ENCODE measurements around the gene ANK3. TPM values are rescaled to one million over a fixed set of nuclear protein-coding genes. Genes with fewer than 3 reads are reported as not detected.

ANK3 gene
- polyA plus RNA-seq, 3 donors = not detected

- no peak overlapping the region for H3K27ac Mint-ChIP-seq
- H3K4me2 ChIP-seq (replicated peaks; ENCODE audit: extremely low read depth, low read length, poor library complexity, severe bottlenecking) = no peak overlapping the region
- H3K79me2 ChIP-seq (ENCODE audit: insufficient read depth, low read length) = no peaks in the 10 kb centered on the region
- H3K4me1 Mint-ChIP-seq = peaks cover 7% of the 10 kb centered on the region
- WGBS (ENCODE audit: insufficient coverage) = 33% methylated on average over 1 of the region's 2 CpGs
- peaks cover 0 to 5% of the 10 kb centered on the region in 2 donors for H3K4me1 ChIP-seq (ENCODE audit: control insufficient read depth in 1 of 2, insufficient read depth in 2 of 2, low read length in 2 of 2)
- H3K27me3 ChIP-seq (ENCODE audit: control insufficient read depth in 2 of 2, insufficient read depth in 2 of 2, low read length in 2 of 2) = no peaks in the 10 kb centered on the region
- H2AFZ ChIP-seq (ENCODE audit: insufficient read depth, low read depth, low read length, poor library complexity, severe bottlenecking) = no peak overlapping the region
- H3K36me3 Mint-ChIP-seq = no peaks in the 10 kb centered on the region
- no peaks in the 10 kb centered on the region for H3K9me3 ChIP-seq (replicated peaks in 1 of 2; ENCODE audit: control insufficient read depth in 1 of 2, insufficient read depth in 1 of 2, low read length in 2 of 2)
- intact Hi-C loops (cut with micrococcal nuclease) = no loop called here
- H3K27me3 Mint-ChIP-seq (ENCODE audit: low read depth in 3 of 3) = peaks cover 0 to 2% (median 0%) of the 10 kb centered on the region in 3 donors
- H3K27ac ChIP-seq (ENCODE audit: low read depth in 1 of 2, low read length in 2 of 2) = no peak overlapping the region
- TF ChIP-seq CTCF (IDR thresholded peaks at IDR 0.05) = no peak
- H3K4me3 ChIP-seq (replicated peaks in 1 of 3; ENCODE audit: low read depth in 2 of 3, low read length in 3 of 3) = no peak overlapping the region
- no peak for DNase-seq
- H3K4me3 Mint-ChIP-seq = no peak overlapping the region
- no peaks in the 10 kb centered on the region for H4K20me1 ChIP-seq (ENCODE audit: insufficient read depth, low read length)
- no peaks in the 10 kb centered on the region for H3K9me3 Mint-ChIP-seq
- no peaks in the 10 kb centered on the region for H3K36me3 ChIP-seq (replicated peaks in 1 of 2; ENCODE audit: control insufficient read depth in 1 of 2, insufficient read depth in 2 of 2, low read length in 2 of 2)
- H3K9ac ChIP-seq (ENCODE audit: insufficient read depth, low read length, poor library complexity, severe bottlenecking) = no peak overlapping the region
These were observed 346.8 kb downstream of the ANK3 start for GRCh38 chr10:60042914-60043313.

DNA sequence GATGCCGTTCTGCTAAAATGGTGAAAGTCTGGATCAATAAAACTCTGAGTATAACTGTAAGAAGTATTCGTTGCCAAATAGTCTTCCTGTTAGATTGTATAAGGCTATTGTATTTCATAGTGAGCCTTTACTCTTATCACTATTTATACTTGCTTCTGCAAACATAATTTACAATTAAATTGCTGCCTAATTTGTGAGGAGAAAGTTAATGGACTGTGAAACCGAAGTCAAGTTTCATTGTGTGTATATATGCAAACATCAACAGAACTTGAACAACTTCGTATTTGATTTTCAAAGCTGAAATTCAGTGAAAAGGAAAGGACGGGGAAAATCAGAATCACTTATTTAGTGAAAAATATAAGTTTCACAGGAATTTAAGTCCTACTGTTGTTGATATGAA, 347.4 kb downstream of the ANK3 start:
- TF ChIP-seq CTCF (IDR thresholded peaks at IDR 0.05) = no peak
- intact Hi-C loops (cut with micrococcal nuclease) = no loop called here
- H3K4me3 ChIP-seq (replicated peaks in 1 of 3; ENCODE audit: low read depth in 2 of 3, low read length in 3 of 3) = no peak overlapping the region

More for the DNA sequence above, 347.4 kb downstream of the ANK3 start:
- H3K79me2 ChIP-seq (ENCODE audit: insufficient read depth, low read length) = no peaks in the 10 kb centered on the region
- no peak overlapping the region for H3K27ac ChIP-seq (ENCODE audit: low read depth in 1 of 2, low read length in 2 of 2)
- Mint-ChIP-seq H3K36me3 (no peaks in the 10 kb centered on the region), H3K27ac (no peak overlapping the region), H3K4me3 (no peak overlapping the region), H3K4me1 (peaks cover 7% of the 10 kb centered on the region), H3K9me3 (no peaks in the 10 kb centered on the region), H3K27me3 (ENCODE audit: low read depth in 3 of 3) (peaks cover 0 to 2% (median 0%) of the 10 kb centered on the region in 3 donors)
- H3K9me3 ChIP-seq (replicated peaks in 1 of 2; ENCODE audit: control insufficient read depth in 1 of 2, insufficient read depth in 1 of 2, low read length in 2 of 2) = no peaks in the 10 kb centered on the region
- no peak overlapping the region for H2AFZ ChIP-seq (ENCODE audit: insufficient read depth, low read depth, low read length, poor library complexity, severe bottlenecking)
- DNase-seq = no peak
- no peaks in the 10 kb centered on the region for H4K20me1 ChIP-seq (ENCODE audit: insufficient read depth, low read length)
- H3K36me3 ChIP-seq (replicated peaks in 1 of 2; ENCODE audit: control insufficient read depth in 1 of 2, insufficient read depth in 2 of 2, low read length in 2 of 2) = no peaks in the 10 kb centered on the region
- H3K4me1 ChIP-seq (ENCODE audit: control insufficient read depth in 1 of 2, insufficient read depth in 2 of 2, low read length in 2 of 2) = peaks cover 0 to 5% of the 10 kb centered on the region in 2 donors
- no peak overlapping the region for H3K4me2 ChIP-seq (replicated peaks; ENCODE audit: extremely low read depth, low read length, poor library complexity, severe bottlenecking)
- WGBS (ENCODE audit: insufficient coverage) = no CpG with 5 or more reads among the region's 5 CpGs
- no peak overlapping the region for H3K9ac ChIP-seq (ENCODE audit: insufficient read depth, low read length, poor library complexity, severe bottlenecking)
- H3K27me3 ChIP-seq (ENCODE audit: control insufficient read depth in 2 of 2, insufficient read depth in 2 of 2, low read length in 2 of 2) = no peaks in the 10 kb centered on the region

Data from CD14-positive monocyte (primary cell).